ENCODE results near the gene HS3ST3A1.

Gene HS3ST3A1

GRCh38 chr17:13478326-13478830, 123.4 kb downstream of the HS3ST3A1 start:
- DNase-seq, result no peak
- no peaks in the 10 kb centered on the region for H3K27me3 ChIP-seq
- TF ChIP-seq CTCF (IDR thresholded peaks at IDR 0.05; ENCODE audit: low read depth, low read length), result no peak
- no peaks in the 10 kb centered on the region for H3K36me3 ChIP-seq
- H3K9me3 ChIP-seq, result no peaks in the 10 kb centered on the region
- H3K4me3 ChIP-seq (ENCODE audit: low read depth, low read length), result no peak overlapping the region
- no peaks in the 10 kb centered on the region for H3K4me1 ChIP-seq

GRCh38 chr17:13477180-13477611, 124.5 kb downstream of the HS3ST3A1 start:
- H3K9me3 ChIP-seq, result no peaks in the 10 kb centered on the region
- no peaks in the 10 kb centered on the region for H3K4me1 ChIP-seq
- H3K4me3 ChIP-seq (ENCODE audit: low read depth, low read length), result no peak overlapping the region
- TF ChIP-seq CTCF (IDR thresholded peaks at IDR 0.05; ENCODE audit: low read depth, low read length), result no peak
- no peaks in the 10 kb centered on the region for H3K27me3 ChIP-seq
- no peak for DNase-seq
- H3K36me3 ChIP-seq, result no peaks in the 10 kb centered on the region

- Histone ChIP-seq H3K36me3 (no peaks in the 10 kb centered on the region), H3K27me3 (no peaks in the 10 kb centered on the region), H3K4me3 (ENCODE audit: low read depth, low read length) (no peak overlapping the region), H3K4me1 (no peaks in the 10 kb centered on the region), H3K9me3 (no peaks in the 10 kb centered on the region)
- no peak for TF ChIP-seq CTCF (IDR thresholded peaks at IDR 0.05; ENCODE audit: low read depth, low read length)
- no peak for DNase-seq
Measured at GRCh38 chr17:13476720-13477119, 125.0 kb downstream of the HS3ST3A1 start.

- Histone ChIP-seq H3K4me3 (ENCODE audit: low read depth, low read length) (no peak overlapping the region), H3K4me1 (no peaks in the 10 kb centered on the region), H3K9me3 (no peaks in the 10 kb centered on the region), H3K27me3 (no peaks in the 10 kb centered on the region), H3K36me3 (no peaks in the 10 kb centered on the region)
- DNase-seq, result no peak
- TF ChIP-seq CTCF (IDR thresholded peaks at IDR 0.05; ENCODE audit: low read depth, low read length), result no peak
Measured at GRCh38 chr17:13475574-13476223, 126.0 kb downstream of the HS3ST3A1 start.

GRCh38 chr17:13474073-13474800, 127.5 kb downstream of the HS3ST3A1 start:
- no peaks in the 10 kb centered on the region for H3K9me3 ChIP-seq
- no peaks in the 10 kb centered on the region for H3K27me3 ChIP-seq
- H3K36me3 ChIP-seq, result no peaks in the 10 kb centered on the region
- no peak for TF ChIP-seq CTCF (IDR thresholded peaks at IDR 0.05; ENCODE audit: low read depth, low read length)
- no peaks in the 10 kb centered on the region for H3K4me1 ChIP-seq
- H3K4me3 ChIP-seq (ENCODE audit: low read depth, low read length), result no peak overlapping the region
- DNase-seq, result no peak

GRCh38 chr17:13465678-13466077, 136.1 kb downstream of the HS3ST3A1 start:
- no peaks in the 10 kb centered on the region for H3K4me1 ChIP-seq
- no peaks in the 10 kb centered on the region for H3K36me3 ChIP-seq
- H3K4me3 ChIP-seq (ENCODE audit: low read depth, low read length), result no peak overlapping the region
- no peak for TF ChIP-seq CTCF (IDR thresholded peaks at IDR 0.05; ENCODE audit: low read depth, low read length)
- H3K9me3 ChIP-seq, result no peaks in the 10 kb centered on the region
- no peaks in the 10 kb centered on the region for H3K27me3 ChIP-seq
- DNase-seq, result no peak

Data from BE2C (cell line).